Umbilical cord (tissue), 2 donors: ENCODE data around the gene EYA2. TPM values are rescaled to one million over a fixed set of nuclear protein-coding genes. Genes with fewer than 3 reads are reported as not detected.
"Not testable (repeated sequence)": the region's sequence is repeated elsewhere in the genome, so short reads cannot be mapped to it uniquely, and the experiment has no call there.

ENCODE experiments used
- DNase-seq: peaks from one replicate; pipeline ENCODE4 v3.0.0-alpha.2; 2015; ENCODE audit warnings: low spot score
- total RNA-seq: library from RNA; depleted of rRNA; stranded (reverse); fragments of >200 nt; gene quantifications from one replicate; pipeline ENCODE4 v1.2.3, GENCODE V29; 2014; ENCODE audit warnings: low replicate concordance; ENCODE audit not compliant: insufficient read depth

EYA2 gene
- total RNA-seq, 1 donor from 2014 or later = 2.2 TPM

GRCh38 chr20:46895906-46896242, 1.2 kb downstream of the EYA2 start:
- DNase-seq = no peak

GRCh38 chr20:46897328-46897880, 2.8 kb downstream of the EYA2 start:
- DNase-seq = no peak

- no peak for DNase-seq
Measured at GRCh38 chr20:46898423-46898822, 3.8 kb downstream of the EYA2 start.

DNA sequence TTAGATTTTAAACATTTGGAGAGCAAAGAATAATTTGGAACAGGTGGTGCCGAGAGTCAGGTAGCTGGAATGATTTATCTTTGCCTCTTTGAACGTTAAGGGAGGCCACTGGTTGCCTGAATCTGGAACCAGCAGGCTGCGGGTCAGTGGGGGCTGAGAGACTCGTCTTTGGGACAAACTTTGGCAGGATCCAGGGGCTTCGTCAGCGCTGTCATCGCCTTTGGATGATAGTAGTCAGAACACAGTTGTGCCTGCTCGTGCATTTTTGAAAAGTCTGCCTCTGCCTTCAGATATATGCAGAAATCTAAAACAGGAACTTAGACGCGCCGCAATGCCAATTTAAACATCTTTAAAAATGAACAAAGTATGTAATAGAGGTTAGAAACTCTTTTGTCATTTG, 5.0 kb downstream of the EYA2 start:
- DNase-seq = peak; percentile 34

DNA sequence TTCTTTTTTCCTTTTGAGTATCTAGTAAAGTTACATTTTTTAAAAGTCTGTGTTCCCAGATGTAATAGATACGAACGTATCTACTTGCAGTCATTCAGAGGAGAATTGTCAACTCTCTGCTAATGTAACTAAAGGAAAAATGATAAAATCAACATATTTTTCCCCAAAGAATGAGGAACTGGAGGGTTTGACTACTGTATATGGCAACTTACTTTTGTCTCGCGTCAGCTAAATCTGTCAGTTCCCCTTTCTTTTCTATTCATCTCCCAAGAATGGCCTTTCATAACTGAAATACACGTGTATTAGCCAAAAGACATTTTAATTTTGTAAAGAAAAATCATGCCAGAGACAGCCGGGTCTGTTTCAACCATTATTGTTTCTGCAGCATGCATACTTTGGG, 5.4 kb downstream of the EYA2 start:
- peak; percentile 46 for DNase-seq

- no peak for DNase-seq
Measured at GRCh38 chr20:46900826-46901225, 6.2 kb downstream of the EYA2 start.

DNA sequence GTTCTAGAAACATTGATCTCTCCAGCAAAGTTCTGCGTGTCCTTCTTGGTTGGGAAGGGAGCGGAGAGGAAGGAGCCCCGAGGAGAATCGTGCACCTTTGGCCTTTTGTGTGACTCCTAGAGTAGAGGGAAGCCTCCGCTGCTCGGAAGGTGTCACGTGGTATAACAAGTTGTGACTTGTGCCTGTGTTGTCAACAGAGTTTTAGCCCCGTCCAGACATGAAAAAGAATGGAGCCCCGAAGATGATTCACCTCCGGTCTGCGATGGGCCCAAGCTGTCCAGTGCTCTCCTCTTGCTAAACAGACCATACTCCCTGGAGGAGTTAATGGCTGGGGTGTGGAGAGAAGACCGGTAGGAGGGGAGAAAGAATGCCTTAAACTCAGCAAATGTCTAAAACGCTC, 7.0 kb downstream of the EYA2 start:
- DNase-seq = peak; percentile 71

DNA sequence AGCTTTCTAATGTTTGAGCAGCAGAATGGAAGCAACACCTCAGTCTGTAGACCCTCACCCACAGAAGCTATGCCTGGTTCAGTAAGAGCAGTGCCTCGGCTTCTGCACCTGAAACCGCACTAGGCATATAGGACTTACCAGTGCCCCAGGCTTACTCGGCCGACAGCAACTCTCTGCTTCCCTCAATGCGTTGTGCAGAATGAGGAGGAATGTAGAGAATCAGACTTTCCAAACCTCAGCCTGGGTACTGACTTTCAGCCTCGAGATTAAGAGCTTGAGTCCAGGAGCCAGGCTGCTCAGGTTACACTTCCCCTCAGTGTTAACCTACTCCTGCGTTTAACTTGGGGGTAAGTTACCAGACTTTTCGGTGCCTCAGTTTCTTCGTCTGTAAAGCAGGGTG, 8.6 kb downstream of the EYA2 start:
- peak; percentile 29 for DNase-seq

DNA sequence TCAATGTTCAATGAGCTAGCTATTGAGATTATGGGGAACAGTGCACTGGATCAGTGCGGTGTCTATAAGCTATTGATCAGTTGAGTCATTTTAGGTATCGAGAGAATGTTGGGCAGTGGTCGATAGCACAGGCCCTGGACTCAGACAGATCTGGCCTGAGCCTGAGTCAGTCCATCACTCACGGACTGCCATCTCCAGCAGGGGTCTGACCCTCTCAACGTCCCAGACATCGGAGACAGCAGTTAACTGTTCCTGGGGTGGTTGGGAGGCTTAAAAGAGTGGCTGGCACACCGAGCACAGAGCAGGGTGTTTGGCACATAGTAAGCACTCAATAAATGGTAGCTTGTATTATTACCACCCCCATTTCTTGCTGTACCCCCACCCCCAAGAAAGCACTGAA, 9.3 kb downstream of the EYA2 start:
- DNase-seq = no peak

- DNase-seq = no peak
Measured at GRCh38 chr20:46905364-46906125, 10.9 kb downstream of the EYA2 start.

- no peak for DNase-seq
Measured at GRCh38 chr20:46913329-46914044, 18.8 kb downstream of the EYA2 start.

DNA sequence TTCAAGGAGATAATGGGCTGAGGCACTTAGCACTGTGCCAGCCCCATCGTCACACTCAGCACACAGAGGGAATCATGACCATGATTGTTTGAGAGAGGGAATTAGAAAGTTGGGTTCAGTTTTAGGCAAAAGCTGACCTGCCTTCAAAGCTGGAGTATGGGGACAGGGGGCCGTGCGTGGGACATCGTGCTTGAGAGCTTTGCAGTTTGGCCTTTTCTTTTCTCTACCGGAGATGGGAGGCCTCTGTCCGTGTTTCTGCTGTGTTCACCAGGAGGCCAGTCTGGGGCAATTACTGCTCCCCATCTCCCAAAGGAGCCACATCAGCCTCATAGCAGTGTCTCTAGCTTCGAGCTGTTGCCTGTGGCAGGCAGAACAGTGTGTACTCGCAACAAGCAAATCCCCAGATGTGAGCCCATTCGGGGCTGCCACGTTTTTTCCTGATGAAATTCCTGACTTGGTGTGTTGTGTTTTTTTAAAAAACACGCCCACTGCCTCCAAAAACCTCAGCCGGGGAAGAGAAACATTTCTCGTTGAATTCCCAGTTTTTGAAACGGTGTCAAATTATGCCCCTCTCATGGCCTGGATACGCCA, 20.2 kb downstream of the EYA2 start:
- no peak for DNase-seq

- no peak for DNase-seq
Measured at GRCh38 chr20:46915575-46916257, 21.1 kb downstream of the EYA2 start.

DNA sequence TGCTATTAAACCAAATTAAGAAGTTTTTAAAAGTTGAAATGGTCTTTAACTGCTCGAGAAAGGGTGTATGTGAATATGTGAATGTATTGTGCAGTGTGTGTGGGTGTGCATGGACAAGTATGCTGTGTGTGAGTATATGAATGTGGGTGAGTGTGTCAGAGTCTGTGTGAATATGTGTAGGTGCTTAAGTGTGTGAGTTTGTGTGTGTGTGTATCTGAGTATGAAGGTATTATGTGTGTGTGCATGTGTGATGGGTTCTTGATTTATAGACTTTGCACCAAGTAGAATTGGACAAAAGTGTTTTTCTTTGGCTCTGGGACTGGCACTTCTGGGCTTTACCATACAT, 21.6 kb downstream of the EYA2 start:
- no peak for DNase-seq

DNA sequence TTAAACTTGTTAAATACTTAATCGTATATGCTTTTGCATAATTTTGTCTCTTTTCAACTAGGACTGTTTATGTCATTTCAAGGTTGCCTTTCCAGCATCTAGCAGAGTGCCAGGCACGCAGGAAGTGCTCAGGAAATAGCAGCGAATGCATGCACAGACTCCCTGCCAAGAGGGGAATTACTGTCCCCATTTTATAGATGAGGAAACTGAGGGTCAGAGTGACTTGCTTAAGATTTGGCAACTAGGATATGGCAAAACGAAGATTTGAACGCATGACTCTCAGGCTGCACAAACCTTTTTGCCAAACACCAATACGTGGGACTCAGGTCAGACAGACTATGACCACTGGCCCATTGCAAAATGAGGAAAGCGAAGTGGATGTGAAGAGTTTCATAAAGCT, 22.5 kb downstream of the EYA2 start:
- DNase-seq = no peak

GRCh38 chr20:46920114-46920513, 25.5 kb downstream of the EYA2 start:
- no peak for DNase-seq

- DNase-seq = not testable (repeated sequence)
Measured at GRCh38 chr20:46922841-46923240, 28.2 kb downstream of the EYA2 start.

DNA sequence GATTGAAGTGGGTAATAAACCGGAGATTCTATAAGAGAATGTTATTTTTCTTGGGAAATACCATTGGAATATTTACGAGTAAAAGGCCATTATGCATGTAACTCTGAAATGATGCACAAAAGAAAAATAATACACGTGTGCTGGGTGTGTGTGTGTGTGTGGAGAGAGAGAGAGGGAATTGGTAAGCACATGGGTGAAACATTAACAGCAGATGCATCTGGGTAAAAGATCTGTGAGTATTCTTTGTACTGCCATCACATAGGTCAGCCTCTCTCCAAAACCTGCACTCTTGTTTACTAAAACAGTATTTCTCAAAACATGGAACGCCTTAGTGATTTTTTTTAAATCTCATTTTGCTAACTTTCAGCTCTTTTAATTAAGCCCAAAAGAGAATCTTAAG, 28.9 kb downstream of the EYA2 start:
- no peak for DNase-seq

- DNase-seq = peak; percentile 66
Measured at GRCh38 chr20:46928580-46929132, 34.0 kb downstream of the EYA2 start.

DNA sequence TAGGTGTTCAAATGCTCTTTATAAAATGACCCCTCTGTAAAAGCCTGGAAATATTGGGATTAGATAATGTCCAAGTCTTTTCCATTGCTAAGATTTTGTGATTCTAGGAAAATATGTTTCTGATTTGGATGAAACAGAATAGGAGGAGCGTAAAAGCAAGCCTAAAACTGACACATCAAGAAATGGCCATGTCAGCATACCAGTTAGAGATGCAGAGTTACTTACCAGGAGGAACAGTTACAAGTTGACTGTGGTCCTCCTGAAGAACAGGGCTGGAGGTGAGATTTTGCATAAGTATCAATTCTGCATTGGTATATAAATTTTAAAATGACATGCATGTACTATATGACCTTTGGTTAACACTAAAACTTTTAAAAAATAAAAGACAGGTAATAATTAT, 35.3 kb downstream of the EYA2 start:
- DNase-seq = no peak

GRCh38 chr20:46930640-46931339, 36.1 kb downstream of the EYA2 start:
- DNase-seq = no peak
